H4 (cell line): Measurements from ENCODE around the gene FNDC3B. TPM values are rescaled to one million over a fixed set of nuclear protein-coding genes. Genes with fewer than 3 reads are reported as not detected.

Experiments
- DNase-seq: peaks from one replicate; pipeline ENCODE4 v3.0.0-alpha.2; 2015; ENCODE audit warnings: low spot score
- total RNA-seq: library from RNA; depleted of rRNA; stranded (reverse); fragments of >200 nt; shearing (Covaris generic); gene quantifications from 2 replicates; pipeline ENCODE4 v1.2.3, GENCODE V29; 2014

Gene FNDC3B
- total RNA-seq, 1 experiment from 2014 or later, result 65.8 TPM

GRCh38 chr3:172135820-172136219 lies 96.4 kb downstream of the FNDC3B start:
- peak; percentile 63 for DNase-seq

GRCh38 chr3:172136330-172136729 lies 97.0 kb downstream of the FNDC3B start:
- DNase-seq, result no peak

- peak; percentile 43 for DNase-seq
Observed at GRCh38 chr3:172137287-172138192, 98.2 kb downstream of the FNDC3B start.

- DNase-seq, result no peak
Observed at GRCh38 chr3:172138193-172138537, 98.8 kb downstream of the FNDC3B start.

- peak; percentile 48 for DNase-seq
Observed at GRCh38 chr3:172138792-172139507, 99.6 kb downstream of the FNDC3B start.

GRCh38 chr3:172139528-172140276 lies 100.3 kb downstream of the FNDC3B start:
- DNase-seq, result no peak

- DNase-seq, result peak; percentile 99
Observed at GRCh38 chr3:172140499-172141391, 101.4 kb downstream of the FNDC3B start.

GRCh38 chr3:172142051-172142863 lies 102.9 kb downstream of the FNDC3B start:
- DNase-seq, result peak; percentile 81

GRCh38 chr3:172142864-172143451 lies 103.6 kb downstream of the FNDC3B start:
- no peak for DNase-seq

GRCh38 chr3:172143739-172144497 lies 104.5 kb downstream of the FNDC3B start:
- DNase-seq, result no peak

- no peak for DNase-seq
Observed at GRCh38 chr3:172144601-172145000, 105.2 kb downstream of the FNDC3B start.

GRCh38 chr3:172145031-172145686 lies 105.8 kb downstream of the FNDC3B start:
- no peak for DNase-seq

GRCh38 chr3:172146349-172146748 lies 107.0 kb downstream of the FNDC3B start:
- no peak for DNase-seq

GRCh38 chr3:172147113-172147818 lies 107.9 kb downstream of the FNDC3B start:
- no peak for DNase-seq

- no peak for DNase-seq
Observed at GRCh38 chr3:172148241-172148640, 108.9 kb downstream of the FNDC3B start.

- no peak for DNase-seq
Observed at GRCh38 chr3:172148702-172149565, 109.6 kb downstream of the FNDC3B start.

GRCh38 chr3:172150268-172150667 lies 110.9 kb downstream of the FNDC3B start:
- no peak for DNase-seq
